Esophagus squamous epithelium (tissue), 5 donors: ENCODE data around the gene L1TD1. TPM values are rescaled to one million over a fixed set of nuclear protein-coding genes. Genes with fewer than 3 reads are reported as not detected.
A peak's percentile ranks its signal among the peaks of the same experiment; 100 is the strongest.

Source experiments
- DNase-seq: peaks from one replicate; lab custom pipeline; 2025; lab: John Stamatoyannopoulos, UW
- H3K27ac ChIP-seq, 4 donors: fragments of 200-600 bp; sonication (generic); one replicate each; pipeline ENCODE4 v1.5.1; 2016 to 2019; ENCODE audit warnings: mild to moderate bottlenecking in 1 of 4
- H3K27me3 ChIP-seq, 4 donors: fragments of 200-600 bp; sonication (generic); 1 replicate in 3 of 4; 2 replicates in 1 of 4; pipeline versions ENCODE4 v1.5.1 to v1.6.0; 2017 to 2021; ENCODE audit warnings: antibody characterized with exemption in 1 of 4
- H3K36me3 ChIP-seq, 3 donors: fragments of 200-600 bp; sonication (generic); one replicate each; pipeline ENCODE4 v1.5.1; 2016 to 2019
- H3K4me1 ChIP-seq, 3 donors: fragments of 200-600 bp; sonication (generic); one replicate each; pipeline ENCODE4 v1.5.1; 2017 to 2019
- H3K4me3 ChIP-seq, 4 donors: fragments of 200-600 bp; sonication (generic); 1 replicate in 3 of 4; 2 replicates in 1 of 4; pipeline ENCODE4 v1.5.1; 2016 to 2019; ENCODE audit warnings: mild to moderate bottlenecking in 2 of 4, moderate library complexity in 1 of 4
- H3K9me3 ChIP-seq, 3 donors: fragments of 200-600 bp; sonication (generic); one replicate each; pipeline ENCODE4 v1.5.1; 2016 to 2019
- POLR2A ChIP-seq, 4 donors: fragments of 450-650 bp; IDR thresholded peaks; one replicate each; pipeline ENCODE4 v1.6.1; 2017; ENCODE audit warnings: antibody characterized with exemption in 4 of 4, mild to moderate bottlenecking in 4 of 4, moderate library complexity in 3 of 4
- WGBS, 2 donors: methylation state at CpG; one replicate each; pipeline ENCODE4 v1.1.5; 2018; 5-methylcytosine and 5-hydroxymethylcytosine counted together
- intact Hi-C: fragments of 100-400 bp; cut with DNase I; formaldehyde crosslinking; loops from one replicate; pipeline ENCODE4 v1.15.0; 2022
- total RNA-seq, 4 donors: library from RNA; depleted of rRNA; stranded (reverse); fragments of >200 nt; gene quantifications; one replicate each; pipeline ENCODE4 v1.1.0, GENCODE V29; 2016
- TF ChIP-seq, protein P1 (sequence below), 6 experiments: fragments of 450-650 bp in 4 of 6; fragments of 200-600 bp in 2 of 6; sonication (generic) in 2 of 6; IDR thresholded peaks; one replicate each; pipeline ENCODE4 v1.5.1; 2016 to 2019; ENCODE audit warnings: antibody characterized with exemption in 6 of 6, mild to moderate bottlenecking in 4 of 6, moderate library complexity in 4 of 6
- donor health status: DM: yes; HTN: yes; CAD: no.

Gene L1TD1
- total RNA-seq, 4 donors from 2014 or later, result under 0.01 to 0.08 TPM; not detected in 2

DNA sequence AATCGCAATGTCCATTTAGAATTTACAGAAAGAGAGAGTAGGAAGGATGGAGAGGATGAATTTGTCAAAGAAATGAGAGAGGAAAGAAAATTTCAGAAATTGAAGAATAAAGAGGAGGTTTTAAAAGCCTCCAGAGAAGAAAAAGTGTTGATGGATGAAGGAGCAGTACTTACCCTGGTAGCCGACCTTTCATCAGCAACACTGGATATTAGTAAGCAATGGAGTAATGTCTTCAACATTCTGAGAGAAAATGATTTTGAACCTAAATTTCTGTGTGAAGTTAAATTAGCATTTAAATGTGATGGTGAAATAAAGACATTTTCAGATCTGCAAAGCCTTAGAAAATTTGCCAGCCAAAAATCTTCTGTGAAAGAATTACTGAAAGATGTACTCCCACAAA lies 12.5 kb downstream of the L1TD1 start:
- no peaks in the 10 kb centered on the region for H3K27me3 ChIP-seq
- intact Hi-C loops, result no loop called here
- TF ChIP-seq, protein P1, sequence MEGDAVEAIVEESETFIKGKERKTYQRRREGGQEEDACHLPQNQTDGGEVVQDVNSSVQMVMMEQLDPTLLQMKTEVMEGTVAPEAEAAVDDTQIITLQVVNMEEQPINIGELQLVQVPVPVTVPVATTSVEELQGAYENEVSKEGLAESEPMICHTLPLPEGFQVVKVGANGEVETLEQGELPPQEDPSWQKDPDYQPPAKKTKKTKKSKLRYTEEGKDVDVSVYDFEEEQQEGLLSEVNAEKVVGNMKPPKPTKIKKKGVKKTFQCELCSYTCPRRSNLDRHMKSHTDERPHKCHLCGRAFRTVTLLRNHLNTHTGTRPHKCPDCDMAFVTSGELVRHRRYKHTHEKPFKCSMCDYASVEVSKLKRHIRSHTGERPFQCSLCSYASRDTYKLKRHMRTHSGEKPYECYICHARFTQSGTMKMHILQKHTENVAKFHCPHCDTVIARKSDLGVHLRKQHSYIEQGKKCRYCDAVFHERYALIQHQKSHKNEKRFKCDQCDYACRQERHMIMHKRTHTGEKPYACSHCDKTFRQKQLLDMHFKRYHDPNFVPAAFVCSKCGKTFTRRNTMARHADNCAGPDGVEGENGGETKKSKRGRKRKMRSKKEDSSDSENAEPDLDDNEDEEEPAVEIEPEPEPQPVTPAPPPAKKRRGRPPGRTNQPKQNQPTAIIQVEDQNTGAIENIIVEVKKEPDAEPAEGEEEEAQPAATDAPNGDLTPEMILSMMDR (IDR thresholded peaks at IDR 0.05), result no peak
- no peak for TF ChIP-seq POLR2A (IDR thresholded peaks at IDR 0.05)
- no peaks in the 10 kb centered on the region for H3K4me1 ChIP-seq
- H3K27ac ChIP-seq, result no peak overlapping the region
- DNase-seq, result no peak
- no peaks in the 10 kb centered on the region for H3K36me3 ChIP-seq
- peaks cover 0 to 14% (median 4%) of the 10 kb centered on the region in 3 donors for H3K9me3 ChIP-seq
- 90% methylated on average over 2 of the region's 2 CpGs for WGBS, 2 donors
- no peak overlapping the region for H3K4me3 ChIP-seq

DNA sequence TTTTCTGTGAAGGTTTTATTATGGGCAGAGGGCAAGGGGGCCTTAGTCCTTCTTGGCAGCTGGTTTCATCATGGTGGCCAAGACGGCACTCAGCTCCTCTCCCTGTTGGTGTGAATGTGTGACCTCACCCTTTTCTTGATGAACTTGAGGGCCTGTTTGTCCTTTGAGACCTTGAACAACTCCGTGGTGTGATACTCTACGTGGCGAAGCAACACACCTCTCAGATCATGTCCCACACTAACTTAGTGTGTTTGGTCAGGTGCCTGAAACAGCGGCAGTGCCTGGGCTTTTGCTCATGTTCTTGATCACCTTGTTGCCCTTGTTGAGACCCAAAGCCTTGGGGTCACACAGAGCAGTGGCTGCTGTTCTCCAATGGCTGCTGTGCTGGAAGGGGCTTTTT lies 13.4 kb downstream of the L1TD1 start:
- Histone ChIP-seq H3K36me3 (no peaks in the 10 kb centered on the region), H3K4me1 (no peaks in the 10 kb centered on the region), H3K4me3 (no peak overlapping the region), H3K27me3 (no peaks in the 10 kb centered on the region), H3K9me3 (peaks cover 0 to 14% (median 4%) of the 10 kb centered on the region in 3 donors), H3K27ac (no peak overlapping the region)
- intact Hi-C loops, result no loop called here
- no peak for DNase-seq
- WGBS, 2 donors, result 92 to 94% methylated on average over 5 of the region's 5 CpGs
- TF ChIP-seq, protein P1 (IDR thresholded peaks at IDR 0.05), result no peak
- no peak for TF ChIP-seq POLR2A (IDR thresholded peaks at IDR 0.05)

DNA sequence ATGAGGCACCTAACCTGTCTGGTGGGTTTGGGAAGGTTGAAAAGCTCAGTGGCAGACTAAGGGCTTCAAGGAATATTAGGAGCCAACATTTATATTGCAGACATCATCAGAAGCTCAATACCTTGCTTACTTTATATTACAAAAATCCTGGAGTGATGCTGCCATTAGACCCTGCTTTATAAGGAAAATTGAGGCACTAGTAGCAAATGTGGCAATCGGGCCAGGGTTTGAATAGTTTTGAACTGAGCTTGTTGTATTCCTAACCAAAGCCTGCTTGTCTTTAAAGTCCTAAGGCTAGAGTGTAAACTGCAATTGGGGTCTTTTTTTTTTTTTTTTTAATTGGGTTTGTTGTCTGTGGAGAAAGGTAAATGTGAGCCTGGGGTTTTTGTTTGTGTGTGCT lies 14.3 kb downstream of the L1TD1 start:
- Histone ChIP-seq H3K9me3 (peaks cover 0 to 14% (median 4%) of the 10 kb centered on the region in 3 donors), H3K27me3 (no peaks in the 10 kb centered on the region), H3K4me1 (no peaks in the 10 kb centered on the region), H3K4me3 (no peak overlapping the region), H3K27ac (no peak overlapping the region), H3K36me3 (no peaks in the 10 kb centered on the region)
- 5 to 41% methylated on average over 1 of the region's 1 CpG for WGBS, 2 donors
- TF ChIP-seq, protein P1 (IDR thresholded peaks at IDR 0.05), result no peak
- TF ChIP-seq POLR2A (IDR thresholded peaks at IDR 0.05), result no peak
- intact Hi-C loops, result no loop called here
- DNase-seq, result no peak

DNA sequence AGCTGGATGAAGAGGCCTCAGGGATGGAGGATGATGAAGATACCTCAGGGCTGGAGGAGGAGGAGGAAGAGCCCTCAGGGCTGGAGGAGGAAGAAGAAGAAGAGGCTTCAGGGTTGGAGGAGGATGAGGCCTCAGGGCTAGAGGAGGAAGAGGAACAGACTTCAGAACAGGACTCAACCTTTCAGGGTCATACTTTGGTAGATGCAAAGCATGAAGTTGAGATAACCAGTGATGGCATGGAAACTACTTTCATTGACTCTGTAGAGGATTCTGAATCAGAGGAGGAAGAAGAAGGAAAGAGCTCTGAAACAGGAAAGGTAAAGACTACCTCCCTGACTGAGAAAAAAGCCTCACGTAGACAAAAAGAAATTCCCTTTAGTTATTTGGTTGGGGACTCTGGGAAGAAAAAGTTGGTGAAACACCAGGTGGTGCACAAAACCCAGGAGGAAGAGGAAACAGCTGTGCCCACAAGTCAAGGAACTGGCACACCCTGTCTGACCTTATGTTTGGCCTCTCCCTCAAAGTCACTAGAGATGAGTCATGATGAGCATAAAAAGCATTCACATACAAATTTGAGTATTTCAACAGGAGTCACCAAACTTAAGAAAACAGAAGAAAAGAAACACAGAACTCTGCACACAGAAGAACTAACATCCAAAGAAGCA lies 15.4 kb downstream of the L1TD1 start:
- 40% methylated on average over 1 of the region's 1 CpG for WGBS, 2 donors
- H3K27ac ChIP-seq, result no peak overlapping the region
- no peaks in the 10 kb centered on the region for H3K27me3 ChIP-seq
- TF ChIP-seq, protein P1 (IDR thresholded peaks at IDR 0.05), result peak in 1 of 6 experiments; percentile 13
- TF ChIP-seq POLR2A (IDR thresholded peaks at IDR 0.05), result no peak
- H3K4me3 ChIP-seq, result no peak overlapping the region
- H3K9me3 ChIP-seq, result peaks cover 0 to 14% (median 4%) of the 10 kb centered on the region in 3 donors
- no peaks in the 10 kb centered on the region for H3K36me3 ChIP-seq
- DNase-seq, result no peak
- intact Hi-C loops, result no loop called here
- H3K4me1 ChIP-seq, result no peaks in the 10 kb centered on the region

DNA sequence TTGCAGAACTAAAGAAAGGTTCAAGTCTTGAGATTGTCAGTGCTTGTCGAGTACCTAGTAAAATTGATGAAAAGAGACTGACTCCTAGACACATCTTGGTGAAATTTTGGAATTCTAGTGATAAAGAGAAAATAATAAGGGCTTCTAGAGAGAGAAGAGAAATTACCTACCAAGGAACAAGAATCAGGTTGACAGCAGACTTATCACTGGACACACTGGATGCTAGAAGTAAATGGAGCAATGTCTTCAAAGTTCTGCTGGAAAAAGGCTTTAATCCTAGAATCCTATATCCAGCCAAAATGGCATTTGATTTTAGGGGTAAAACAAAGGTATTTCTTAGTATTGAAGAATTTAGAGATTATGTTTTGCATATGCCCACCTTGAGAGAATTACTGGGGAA lies 16.3 kb downstream of the L1TD1 start:
- H3K36me3 ChIP-seq, result no peaks in the 10 kb centered on the region
- no peak for TF ChIP-seq POLR2A (IDR thresholded peaks at IDR 0.05)
- TF ChIP-seq, protein P1 (IDR thresholded peaks at IDR 0.05), result no peak
- no peaks in the 10 kb centered on the region for H3K27me3 ChIP-seq
- intact Hi-C loops, result no loop called here
- H3K9me3 ChIP-seq, result peaks cover 0 to 14% (median 4%) of the 10 kb centered on the region in 3 donors
- H3K27ac ChIP-seq, result no peak overlapping the region
- no peaks in the 10 kb centered on the region for H3K4me1 ChIP-seq
- WGBS, 2 donors, result 93% methylated on average over 1 of the region's 1 CpG
- H3K4me3 ChIP-seq, result no peak overlapping the region
- DNase-seq, result no peak
